Measurements from ENCODE around the gene SLC4A1AP. TPM values are rescaled to one million over a fixed set of nuclear protein-coding genes. Genes with fewer than 3 reads are reported as not detected.

SLC4A1AP gene
- total RNA-seq, 1 experiment from 2014 or later: 33.8 TPM

DNA sequence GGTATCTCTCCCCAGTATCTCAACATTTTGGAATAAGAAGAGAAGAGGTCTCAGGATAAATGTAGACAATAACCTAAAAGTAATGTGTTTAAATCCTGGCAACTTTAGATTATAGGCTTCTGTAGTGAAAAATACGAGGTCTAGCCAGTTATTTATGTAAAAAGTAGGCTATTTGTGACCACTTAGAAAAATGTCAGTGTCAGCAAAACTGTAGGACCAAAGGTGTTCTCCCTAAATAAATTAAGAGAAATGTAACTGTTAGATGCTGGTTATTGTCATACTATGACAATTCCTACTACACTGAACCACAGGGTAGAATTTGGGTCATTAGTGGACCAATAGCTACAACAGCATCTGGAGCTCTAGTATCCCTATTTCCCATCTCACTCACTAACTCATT, 2.3 kb upstream of the SLC4A1AP start:
- peaks cover 60% of the 10 kb centered on the region for H3K36me3 Mint-ChIP-seq (ENCODE audit: insufficient read depth, unreplicated experiment)
- H3K27me3 Mint-ChIP-seq (ENCODE audit: insufficient read depth, unreplicated experiment): no peaks in the 10 kb centered on the region
- Histone ChIP-seq H3K36me3 (ENCODE audit: control insufficient read depth, insufficient read depth, low read length) (peaks cover 9% of the 10 kb centered on the region), H3K27me3 (replicated peaks; ENCODE audit: control insufficient read depth, insufficient read depth, low read length) (no peaks in the 10 kb centered on the region), H3K4me1 (peaks cover 6% of the 10 kb centered on the region; the same call in 1 of the 2 replicates), H3K9me3 (no peaks in the 10 kb centered on the region), H3K4me3 (ENCODE audit: low read depth, low read length) (no peak overlapping the region)
- H3K4me1 Mint-ChIP-seq (ENCODE audit: low read depth, unreplicated experiment): peaks cover 14% of the 10 kb centered on the region
- no peak overlapping the region for H3K4me3 Mint-ChIP-seq (ENCODE audit: unreplicated experiment)
- BruUV-seq (replicated peaks): no TSS peak
- ChIA-PET POLR2A (no interaction called here), CTCF (no interaction called here)
- TF ChIP-seq, protein P1, sequence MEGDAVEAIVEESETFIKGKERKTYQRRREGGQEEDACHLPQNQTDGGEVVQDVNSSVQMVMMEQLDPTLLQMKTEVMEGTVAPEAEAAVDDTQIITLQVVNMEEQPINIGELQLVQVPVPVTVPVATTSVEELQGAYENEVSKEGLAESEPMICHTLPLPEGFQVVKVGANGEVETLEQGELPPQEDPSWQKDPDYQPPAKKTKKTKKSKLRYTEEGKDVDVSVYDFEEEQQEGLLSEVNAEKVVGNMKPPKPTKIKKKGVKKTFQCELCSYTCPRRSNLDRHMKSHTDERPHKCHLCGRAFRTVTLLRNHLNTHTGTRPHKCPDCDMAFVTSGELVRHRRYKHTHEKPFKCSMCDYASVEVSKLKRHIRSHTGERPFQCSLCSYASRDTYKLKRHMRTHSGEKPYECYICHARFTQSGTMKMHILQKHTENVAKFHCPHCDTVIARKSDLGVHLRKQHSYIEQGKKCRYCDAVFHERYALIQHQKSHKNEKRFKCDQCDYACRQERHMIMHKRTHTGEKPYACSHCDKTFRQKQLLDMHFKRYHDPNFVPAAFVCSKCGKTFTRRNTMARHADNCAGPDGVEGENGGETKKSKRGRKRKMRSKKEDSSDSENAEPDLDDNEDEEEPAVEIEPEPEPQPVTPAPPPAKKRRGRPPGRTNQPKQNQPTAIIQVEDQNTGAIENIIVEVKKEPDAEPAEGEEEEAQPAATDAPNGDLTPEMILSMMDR (IDR thresholded peaks at IDR 0.05; ENCODE audit: insufficient read depth in 1 of 2, low read depth in 1 of 2, low read length in 1 of 2, severe bottlenecking in 1 of 2, unreplicated experiment in 1 of 2): no peak
- no peak overlapping the region for H3K27ac Mint-ChIP-seq (ENCODE audit: unreplicated experiment)
- H3K9me3 Mint-ChIP-seq (ENCODE audit: unreplicated experiment): no peaks in the 10 kb centered on the region
- intact Hi-C loops (cut with micrococcal nuclease; ENCODE audit: unreplicated experiment): no loop called here
- DNase-seq: no peak

DNA sequence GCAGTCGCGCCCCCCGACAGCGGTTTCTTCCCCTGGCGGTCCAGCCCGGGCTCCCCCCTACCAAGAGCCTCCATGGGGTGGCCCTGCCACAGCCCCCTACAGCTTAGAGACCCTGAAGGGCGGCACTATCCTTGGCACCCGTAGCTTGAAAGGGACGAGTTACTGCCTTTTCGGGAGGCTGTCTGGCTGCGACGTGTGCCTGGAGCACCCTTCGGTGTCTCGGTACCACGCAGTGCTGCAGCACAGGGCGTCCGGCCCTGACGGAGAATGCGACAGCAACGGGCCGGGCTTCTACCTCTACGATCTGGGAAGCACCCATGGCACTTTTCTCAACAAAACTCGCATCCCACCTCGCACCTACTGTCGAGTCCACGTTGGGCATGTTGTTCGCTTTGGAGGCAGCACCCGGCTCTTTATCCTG, 475 bp downstream of the SLC4A1AP start:
- intact Hi-C loops (cut with micrococcal nuclease; ENCODE audit: unreplicated experiment): no loop called here
- Mint-ChIP-seq H3K36me3 (ENCODE audit: insufficient read depth, unreplicated experiment) (peaks cover 70% of the 10 kb centered on the region), H3K27ac (ENCODE audit: unreplicated experiment) (peak overlapping the region; percentile 100), H3K27me3 (ENCODE audit: insufficient read depth, unreplicated experiment) (no peaks in the 10 kb centered on the region), H3K9me3 (ENCODE audit: unreplicated experiment) (no peaks in the 10 kb centered on the region), H3K4me3 (ENCODE audit: unreplicated experiment) (peak overlapping the region; percentile 99), H3K4me1 (ENCODE audit: low read depth, unreplicated experiment) (peaks cover 14% of the 10 kb centered on the region)
- TSS peak; percentile 84 for BruUV-seq (replicated peaks)
- peak overlapping the region; percentile 60 for H3K4me3 ChIP-seq (ENCODE audit: low read depth, low read length)
- peaks cover 4% of the 10 kb centered on the region; the same call in 1 of the 2 replicates for H3K36me3 ChIP-seq (ENCODE audit: control insufficient read depth, insufficient read depth, low read length)
- ChIA-PET CTCF (interaction anchor here (1.0 to 2.4 kb wide), 2 partner anchors 19 to 24 kb away, joined by 4 to 22 read pairs; no protein-coding TSS in a partner anchor), POLR2A (interaction anchor here (1.2 to 1.8 kb wide), 2 partner anchors 17 to 41 kb away, joined by 3 to 8 read pairs; no protein-coding TSS in a partner anchor)
- DNase-seq: peak in 1 of 2 experiments; percentile 42
- no peaks in the 10 kb centered on the region for H3K27me3 ChIP-seq (replicated peaks; ENCODE audit: control insufficient read depth, insufficient read depth, low read length)
- no peaks in the 10 kb centered on the region for H3K9me3 ChIP-seq
- peaks cover 6% of the 10 kb centered on the region; the same call in 1 of the 2 replicates for H3K4me1 ChIP-seq
- TF ChIP-seq, protein P1 (IDR thresholded peaks at IDR 0.05; ENCODE audit: insufficient read depth in 1 of 2, low read depth in 1 of 2, low read length in 1 of 2, severe bottlenecking in 1 of 2, unreplicated experiment in 1 of 2): no peak

DNA sequence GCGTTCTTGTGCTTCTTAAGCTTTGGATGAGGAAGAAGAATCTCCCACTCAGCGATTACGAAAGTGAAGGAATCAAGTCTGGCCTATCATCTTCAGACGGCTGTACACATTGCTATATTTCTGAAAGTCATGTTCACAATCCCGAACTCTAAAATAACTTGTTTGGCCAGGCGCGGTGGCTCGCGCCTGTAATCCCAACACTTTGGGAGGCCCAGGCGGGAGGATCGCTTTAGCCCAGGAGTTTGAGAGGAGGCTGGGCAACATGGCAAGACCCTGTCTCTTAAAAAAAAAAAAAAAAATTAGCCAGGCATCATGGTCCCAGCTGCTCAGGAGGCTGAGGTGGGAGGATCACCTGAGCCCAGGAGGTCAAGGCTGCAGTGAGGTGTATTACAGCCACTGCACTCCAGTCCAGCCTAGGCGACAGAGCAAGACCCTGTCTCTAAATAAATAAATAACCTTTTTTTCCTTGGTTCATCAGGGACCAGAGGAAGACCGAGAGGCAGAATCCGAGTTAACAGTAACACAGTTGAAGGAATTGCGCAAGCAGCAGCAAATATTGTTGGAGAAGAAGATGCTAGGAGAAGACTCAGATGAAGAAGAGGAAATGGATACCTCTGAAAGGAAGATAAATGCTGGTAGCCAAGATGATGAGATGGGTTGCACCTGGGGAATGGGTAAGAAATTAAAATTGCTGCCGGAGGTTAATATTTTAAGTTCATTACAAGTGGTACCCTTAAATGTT, 1.1 kb downstream of the SLC4A1AP start:
- peak overlapping the region; percentile 60 for H3K4me3 ChIP-seq (ENCODE audit: low read depth, low read length)
- POLR2A ChIA-PET: interaction anchor here (1.2 to 1.8 kb wide), 2 partner anchors 17 to 41 kb away, joined by 3 to 8 read pairs; no protein-coding TSS in a partner anchor
- peaks cover 4% of the 10 kb centered on the region; the same call in 1 of the 2 replicates for H3K36me3 ChIP-seq (ENCODE audit: control insufficient read depth, insufficient read depth, low read length)
- peak overlapping the region; percentile 100 for H3K27ac Mint-ChIP-seq (ENCODE audit: unreplicated experiment)
- TF ChIP-seq, protein P1 (IDR thresholded peaks at IDR 0.05; ENCODE audit: insufficient read depth in 1 of 2, low read depth in 1 of 2, low read length in 1 of 2, severe bottlenecking in 1 of 2, unreplicated experiment in 1 of 2): no peak
- H3K9me3 Mint-ChIP-seq (ENCODE audit: unreplicated experiment): no peaks in the 10 kb centered on the region
- H3K4me1 Mint-ChIP-seq (ENCODE audit: low read depth, unreplicated experiment): peaks cover 14% of the 10 kb centered on the region
- H3K36me3 Mint-ChIP-seq (ENCODE audit: insufficient read depth, unreplicated experiment): peaks cover 68% of the 10 kb centered on the region
- H3K4me3 Mint-ChIP-seq (ENCODE audit: unreplicated experiment): peak overlapping the region; percentile 99
- DNase-seq: no peak
- H3K27me3 ChIP-seq (replicated peaks; ENCODE audit: control insufficient read depth, insufficient read depth, low read length): no peaks in the 10 kb centered on the region
- BruUV-seq (replicated peaks): no TSS peak
- peaks cover 6% of the 10 kb centered on the region; the same call in 1 of the 2 replicates for H3K4me1 ChIP-seq
- CTCF ChIA-PET: interaction anchor here (1.0 to 2.4 kb wide), 2 partner anchors 18 to 24 kb away, joined by 4 to 22 read pairs; no protein-coding TSS in a partner anchor
- no peaks in the 10 kb centered on the region for H3K27me3 Mint-ChIP-seq (ENCODE audit: insufficient read depth, unreplicated experiment)
- no peaks in the 10 kb centered on the region for H3K9me3 ChIP-seq
- intact Hi-C loops (cut with micrococcal nuclease; ENCODE audit: unreplicated experiment): no loop called here

Data from Caco-2 (cell line).